NCI-H2227 treated with DMSO at 0.1 percent for 48 hours (cell line): ENCODE results near the gene EXOC3L2.
"Not testable (repeated sequence)": the region's sequence is repeated elsewhere in the genome, so short reads cannot be mapped to it uniquely, and the experiment has no call there.

ENCODE experiments used
- DNase-seq: peaks from one replicate; lab custom pipeline; 2025; lab: John Stamatoyannopoulos, UW

EXOC3L2 gene

DNA sequence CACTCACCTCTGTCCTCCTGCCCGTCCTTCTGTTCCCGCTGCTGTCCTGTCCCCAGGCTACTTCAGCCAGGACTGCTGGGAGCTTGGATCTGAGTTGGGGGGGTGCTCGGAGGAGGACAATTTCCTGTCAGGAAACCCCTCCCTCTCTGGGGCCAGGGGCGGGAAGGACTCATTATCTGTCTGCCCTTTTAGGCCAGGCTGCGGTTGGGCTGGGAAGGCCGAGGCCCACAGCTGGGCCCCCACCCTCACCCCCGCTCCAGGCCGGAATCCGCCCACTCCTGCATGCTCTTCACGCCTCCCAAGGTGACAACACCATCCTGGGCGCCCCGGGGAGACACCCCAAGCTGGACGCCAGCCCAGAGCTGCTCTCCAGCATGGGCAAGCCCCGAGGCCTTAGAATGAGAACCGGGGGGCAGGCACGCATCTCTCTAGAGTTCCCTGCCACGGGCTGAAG, at the start of gene EXOC3L2:
Gene EXOC3L2 (minus strand): TSS at position 74 of the 454 bp plus-strand sequence. CDS start 6,362 bp downstream, outside the sequence.
- DNase-seq = no peak

DNA sequence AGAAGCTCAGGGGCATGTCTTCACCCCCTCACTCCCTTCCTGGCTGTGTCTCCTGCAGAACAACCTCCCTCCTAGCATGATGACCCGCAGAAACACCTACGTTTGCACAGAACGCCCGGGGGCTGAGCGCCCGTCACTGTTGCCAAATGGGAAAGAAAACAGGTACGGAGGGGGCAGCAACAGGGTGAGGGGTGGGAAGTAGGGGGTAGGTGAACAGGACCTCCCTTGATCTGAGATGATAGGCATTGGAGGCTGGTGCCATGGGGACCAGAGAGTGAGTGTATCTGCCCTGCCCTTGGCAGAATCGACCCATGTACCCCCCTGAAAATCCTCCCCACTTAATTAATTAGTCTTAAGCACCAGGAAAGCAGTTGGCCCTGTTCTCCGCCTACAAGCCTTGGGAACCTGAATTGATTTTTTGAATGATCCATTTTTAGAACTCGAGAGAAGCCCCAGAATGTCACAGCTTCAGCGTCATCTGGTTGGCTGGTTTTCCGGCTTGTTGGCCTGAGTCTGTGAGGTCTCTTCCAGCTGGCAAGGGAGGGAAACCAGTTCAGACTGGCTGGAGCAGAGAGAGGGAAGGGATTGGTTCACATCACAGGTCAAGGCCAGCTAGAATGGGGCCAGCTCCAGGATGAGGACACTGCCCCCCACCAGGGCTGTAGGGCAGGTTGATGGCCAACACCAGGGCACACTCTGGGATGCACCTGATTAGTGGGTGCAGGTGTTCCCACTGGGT, 49.3 kb upstream of the EXOC3L2 start:
- DNase-seq = no peak

DNA sequence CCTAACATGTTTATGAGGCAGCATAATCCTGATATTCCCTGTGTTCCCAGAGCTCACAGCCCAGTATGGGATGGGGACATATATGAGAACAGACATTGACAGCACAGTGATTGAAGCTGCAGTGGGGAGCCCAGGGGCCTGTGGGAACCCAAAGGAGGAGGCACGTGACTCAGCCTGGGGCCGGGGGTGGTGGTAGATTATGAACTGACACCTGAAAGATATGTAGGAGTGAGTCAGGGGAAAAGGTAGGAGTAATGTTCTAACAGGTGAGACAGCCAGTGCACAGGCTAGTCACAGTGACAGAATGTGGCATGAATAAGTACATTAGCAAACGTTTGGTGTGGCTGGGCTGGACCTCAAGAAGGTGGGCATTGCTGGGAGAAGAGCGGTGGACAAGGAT, 48.5 kb upstream of the EXOC3L2 start:
- no peak for DNase-seq

DNA sequence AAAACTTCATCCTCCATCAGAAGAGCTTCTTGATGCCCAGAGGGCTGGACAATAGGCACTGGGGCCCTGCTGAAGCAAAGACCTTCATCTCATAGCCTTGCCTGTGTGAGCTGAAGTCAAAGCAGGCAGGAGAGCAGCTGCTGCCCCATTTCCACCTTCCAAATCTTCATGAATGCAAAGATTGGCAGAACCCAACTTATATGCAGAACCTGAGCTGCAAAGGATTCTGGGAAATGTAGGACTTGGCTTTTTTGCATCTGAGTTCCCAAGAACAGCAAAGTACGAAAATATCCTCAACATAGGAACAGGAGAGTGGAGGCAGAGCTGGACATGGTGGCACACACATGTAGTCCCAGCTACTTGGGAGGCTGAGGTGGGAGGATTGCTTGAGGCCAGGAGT, 46.6 kb upstream of the EXOC3L2 start:
- DNase-seq = no peak

DNA sequence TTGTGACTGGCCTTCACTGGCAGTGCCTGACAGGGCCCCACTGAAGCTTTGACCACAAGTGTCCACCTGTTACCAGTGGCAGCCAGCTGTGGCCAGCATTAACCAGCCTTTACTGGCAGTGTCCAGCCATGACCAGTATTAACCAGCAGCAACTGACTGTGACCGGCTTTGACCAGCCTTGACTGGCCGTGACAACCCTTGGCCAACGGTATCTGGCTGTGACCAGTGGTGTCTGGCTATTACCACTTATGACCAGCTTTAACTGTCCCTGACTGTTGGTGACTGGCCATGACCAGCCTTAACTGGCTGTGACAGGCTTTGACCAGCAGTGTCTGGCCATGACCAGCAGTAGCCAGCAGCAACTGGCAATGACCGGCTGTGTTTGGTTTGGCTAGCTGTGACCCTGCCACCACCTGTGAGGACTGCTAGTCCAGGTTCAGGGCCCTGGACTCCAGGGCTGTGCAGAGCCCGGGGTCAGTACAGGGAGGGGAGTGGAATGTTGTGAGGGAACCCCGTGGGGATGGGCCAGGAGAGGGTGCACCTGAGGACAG, 45.2 kb upstream of the EXOC3L2 start:
- no peak for DNase-seq

DNA sequence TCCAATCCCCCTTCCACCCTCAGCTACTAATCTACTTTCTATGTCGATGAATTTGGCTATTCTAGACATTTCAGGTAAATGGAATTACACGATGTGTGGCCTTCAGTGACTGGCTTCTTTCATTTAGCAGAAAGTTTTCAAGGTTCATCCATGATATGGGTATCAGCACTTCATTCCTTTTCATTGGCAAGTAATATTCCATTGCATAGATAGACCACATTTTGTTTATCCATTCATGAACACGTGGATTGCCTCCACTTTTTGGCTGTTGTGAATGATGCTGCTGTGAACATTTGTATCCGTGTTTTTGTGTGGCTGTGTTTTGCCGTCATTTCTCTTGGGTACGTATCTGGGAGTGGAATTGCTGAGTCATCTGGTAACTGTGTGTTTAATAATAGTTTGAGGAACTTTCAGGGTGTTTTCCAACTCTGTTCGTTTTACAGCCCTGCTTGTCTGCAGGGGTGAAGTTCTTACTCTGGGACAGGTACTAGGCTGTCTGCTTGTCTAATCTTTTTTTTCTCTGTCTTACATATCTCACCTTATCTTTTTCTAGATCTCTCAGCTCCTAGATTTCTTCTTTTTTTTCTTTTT, 38.3 kb upstream of the EXOC3L2 start:
- no peak for DNase-seq

DNA sequence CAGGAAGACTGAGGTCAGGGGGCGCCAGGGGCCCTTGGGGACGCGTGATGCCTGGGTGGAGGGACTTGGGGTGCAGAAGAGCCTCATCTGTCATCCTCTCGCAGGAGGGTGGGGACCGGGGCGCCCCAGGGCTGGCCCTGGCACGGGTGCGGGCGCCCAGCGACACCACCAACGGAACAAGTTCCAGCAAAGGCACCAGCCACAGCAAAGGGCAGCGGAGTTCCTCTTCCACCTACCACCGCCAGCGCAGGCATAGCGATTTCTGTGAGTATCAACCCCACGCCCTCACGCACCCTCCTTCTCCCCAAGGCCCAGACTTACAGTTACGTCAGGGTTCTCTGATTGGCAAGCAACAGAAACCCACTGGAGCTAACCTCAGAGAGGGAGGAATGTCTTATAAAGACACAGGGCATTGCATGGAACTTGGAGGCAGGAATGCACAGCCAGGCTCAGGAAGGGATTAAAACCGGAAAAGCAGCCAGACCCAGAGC, 35.3 kb upstream of the EXOC3L2 start:
- DNase-seq = no peak

DNA sequence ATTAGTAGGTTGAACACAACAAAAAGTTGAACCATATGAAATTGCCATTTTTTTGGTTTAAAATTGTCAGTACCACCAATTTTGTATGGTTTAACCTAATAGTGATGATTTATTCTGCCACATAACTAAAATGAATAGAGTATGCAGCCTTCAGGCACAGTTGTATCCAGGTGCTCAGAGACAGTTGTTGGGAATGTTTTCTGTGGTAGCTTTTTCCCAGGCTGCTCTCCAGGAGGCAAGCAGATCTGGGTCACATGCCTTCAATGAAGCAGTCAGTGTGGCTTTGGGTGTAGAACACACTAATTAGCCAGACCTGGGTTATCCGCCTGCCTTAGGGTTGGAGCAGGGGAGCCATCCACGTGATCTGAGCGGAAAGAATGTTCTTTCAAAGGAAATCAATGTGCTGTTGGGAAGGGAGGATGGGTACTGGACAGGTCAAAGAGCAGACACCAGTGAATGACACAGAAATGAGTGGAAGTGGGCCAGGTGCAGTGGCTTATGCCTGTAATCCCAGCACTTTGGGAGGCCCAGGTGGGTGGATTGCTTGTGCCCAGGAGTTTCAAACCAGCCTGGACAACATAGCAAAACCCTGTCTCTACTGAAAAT, 34.5 kb upstream of the EXOC3L2 start:
- no peak for DNase-seq

DNA sequence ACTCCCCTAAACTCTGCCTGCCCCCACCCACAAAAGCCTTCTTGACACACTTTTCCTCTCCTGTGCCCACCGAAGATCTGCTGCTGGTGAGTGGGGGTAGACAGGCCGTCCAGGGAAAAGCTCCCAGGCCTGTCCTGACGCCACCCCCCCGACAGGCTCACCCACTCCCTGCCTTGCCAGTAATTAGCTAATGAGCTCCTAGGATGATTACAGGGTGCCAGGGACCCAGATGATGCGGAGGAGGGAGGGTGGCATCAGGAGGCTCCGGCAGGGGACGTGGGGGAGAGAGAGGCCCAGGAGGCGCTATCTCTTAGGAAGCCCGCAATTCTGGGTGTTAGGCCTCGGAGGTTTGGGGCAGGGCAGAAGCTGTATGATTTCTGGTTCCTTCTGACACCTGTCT, 32.9 kb upstream of the EXOC3L2 start:
- no peak for DNase-seq

DNA sequence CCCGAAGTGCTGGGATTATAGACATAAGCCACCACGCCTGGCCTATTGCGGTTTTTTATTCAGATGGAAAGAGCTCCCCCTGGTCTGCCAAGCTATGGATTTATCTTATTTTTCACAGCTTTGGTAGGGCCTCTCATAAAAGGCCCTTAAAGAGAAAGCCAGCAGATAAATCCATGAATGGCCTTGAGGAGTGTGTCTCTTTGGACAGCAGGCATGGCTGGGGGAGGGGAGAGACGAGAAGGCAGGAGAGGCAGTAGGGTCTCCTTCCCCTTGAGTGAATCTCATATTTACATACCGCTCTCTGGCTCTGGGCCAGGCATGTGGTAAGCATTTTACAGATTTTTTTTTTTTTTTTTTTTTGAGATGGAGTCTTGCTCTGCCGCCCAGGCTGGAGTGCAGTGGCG, 31.1 kb upstream of the EXOC3L2 start:
- peak; percentile 44 for DNase-seq

DNA sequence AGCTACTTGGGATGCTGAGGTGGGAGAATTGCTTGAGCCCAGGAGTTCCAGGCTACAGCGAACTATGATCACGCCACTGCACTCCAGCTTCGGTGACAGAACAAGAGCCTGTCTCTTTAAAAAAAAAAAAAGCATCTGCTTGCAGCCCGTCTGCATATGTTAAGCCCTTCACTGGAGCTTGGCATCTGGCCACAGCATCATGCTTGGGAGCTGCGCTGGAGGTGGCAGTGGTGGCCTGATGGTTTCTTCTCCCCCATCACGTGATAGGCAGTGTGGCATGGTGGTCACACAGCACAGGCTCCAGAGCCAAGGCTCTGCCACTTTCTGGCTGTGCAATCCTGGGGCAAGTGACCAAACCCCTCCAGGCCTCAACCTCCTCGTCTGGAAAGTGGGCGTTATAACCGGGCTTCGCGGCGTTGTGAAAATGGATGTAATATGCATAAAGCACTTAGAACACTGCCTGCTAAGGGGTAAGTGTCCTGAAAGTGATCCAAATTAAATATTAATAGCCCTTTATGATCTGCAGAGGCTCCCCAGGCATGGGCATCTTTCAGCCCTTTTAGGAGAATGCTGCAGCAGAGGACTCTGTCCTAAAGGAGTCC, 30.3 kb upstream of the EXOC3L2 start:
- DNase-seq = peak; percentile 16

DNA sequence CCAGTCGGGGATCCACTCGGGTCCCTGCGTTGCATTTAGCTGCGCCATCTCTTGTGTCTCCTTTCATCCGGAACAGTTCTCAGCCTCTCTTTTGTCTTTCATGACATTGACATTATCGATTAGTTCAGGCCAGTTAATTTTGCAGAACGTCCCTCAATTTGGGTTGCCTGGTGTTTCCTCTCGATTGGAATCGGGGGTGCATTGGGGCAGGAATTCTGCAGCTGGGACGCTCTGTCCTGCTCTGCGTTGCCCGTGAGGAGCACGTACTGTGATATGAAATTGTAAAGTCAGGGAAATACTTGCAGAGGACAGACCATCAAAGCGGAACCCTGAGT, 28.3 kb upstream of the EXOC3L2 start:
- no peak for DNase-seq

DNA sequence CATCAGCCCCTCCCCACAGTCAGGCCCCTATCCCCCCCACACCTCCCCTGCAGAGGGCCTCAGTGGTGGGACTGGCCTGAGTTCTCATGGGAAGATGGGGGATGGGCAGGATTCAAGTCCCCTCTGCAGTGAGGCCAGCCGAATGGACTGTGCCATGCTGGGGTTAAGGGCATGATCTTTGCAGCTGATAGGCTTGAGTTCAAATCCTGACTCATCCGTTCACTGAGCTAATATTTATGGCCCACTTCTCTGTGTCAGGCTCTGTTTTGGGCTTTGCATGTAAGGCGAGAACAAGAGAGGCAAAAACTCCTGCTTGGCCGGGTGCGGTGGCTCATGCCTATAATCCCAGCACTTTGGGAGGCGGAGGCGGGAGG, 26.5 kb upstream of the EXOC3L2 start:
- DNase-seq = no peak

DNA sequence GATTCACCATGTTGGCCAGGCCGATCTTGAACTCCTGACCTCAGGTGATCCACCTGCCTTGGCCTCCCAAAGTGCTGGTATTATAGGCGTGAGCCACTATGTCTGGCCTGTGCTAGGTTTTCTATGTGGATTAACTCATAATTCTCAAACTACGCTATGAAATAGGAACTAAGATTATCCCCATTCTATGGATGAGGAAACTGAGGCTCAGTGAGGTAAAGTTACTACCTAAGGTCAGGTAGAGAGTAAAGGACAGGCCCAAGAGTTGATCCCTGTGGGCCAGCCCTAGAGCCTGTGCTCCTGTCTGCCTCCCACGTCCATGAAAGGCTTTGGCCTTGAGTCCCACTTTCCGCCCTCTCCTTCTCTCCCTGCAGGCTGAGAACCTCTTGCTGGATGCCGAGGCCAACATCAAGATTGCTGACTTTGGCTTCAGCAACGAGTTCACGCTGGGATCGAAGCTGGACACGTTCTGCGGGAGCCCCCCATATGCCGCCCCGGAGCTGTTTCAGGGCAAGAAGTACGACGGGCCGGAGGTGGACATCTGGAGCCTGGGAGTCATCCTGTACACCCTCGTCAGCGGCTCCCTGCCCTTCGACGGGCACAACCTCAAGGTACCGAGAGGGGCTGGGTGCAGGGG, 26.0 kb upstream of the EXOC3L2 start:
- DNase-seq = no peak

DNA sequence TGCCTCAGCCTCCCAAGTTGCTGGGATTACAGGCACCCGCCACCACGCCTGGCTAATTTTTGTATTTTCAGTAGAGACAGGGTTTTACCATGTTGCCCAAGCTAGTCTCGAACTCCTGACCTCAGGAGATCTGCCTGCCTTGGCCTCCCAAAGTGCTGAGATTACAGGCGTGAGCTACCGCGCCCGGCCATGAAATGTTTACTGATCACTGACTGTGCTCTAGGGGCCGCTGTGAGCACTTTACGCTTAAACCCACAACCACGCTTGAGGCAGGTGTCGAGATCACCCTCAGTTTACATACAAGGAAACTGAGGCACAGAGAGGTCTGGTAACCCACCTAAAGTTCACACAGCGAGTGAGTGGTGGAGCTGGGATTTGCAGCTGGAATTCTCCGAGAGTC, 24.7 kb upstream of the EXOC3L2 start:
- DNase-seq = not testable (repeated sequence)

DNA sequence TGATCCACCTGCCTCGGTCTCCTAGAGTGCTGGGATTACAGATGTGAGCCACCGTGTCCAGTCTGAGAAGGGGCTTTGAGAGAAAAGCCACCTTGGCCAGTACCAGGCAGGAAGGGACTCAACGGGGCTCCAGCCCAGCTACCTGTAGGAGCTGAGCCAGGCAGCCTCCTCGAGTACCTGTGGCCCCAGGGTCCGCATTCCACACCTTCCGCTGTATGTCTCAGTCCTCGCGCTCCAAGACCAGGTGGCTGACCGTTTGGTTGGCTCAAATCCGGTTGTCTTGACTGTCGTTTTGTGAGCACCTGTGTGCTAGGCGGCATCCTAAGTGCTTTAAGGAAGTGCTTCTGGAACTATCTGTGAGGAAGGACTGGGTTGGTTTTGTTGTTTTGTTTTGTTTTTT, 22.1 kb upstream of the EXOC3L2 start:
- DNase-seq = no peak

DNA sequence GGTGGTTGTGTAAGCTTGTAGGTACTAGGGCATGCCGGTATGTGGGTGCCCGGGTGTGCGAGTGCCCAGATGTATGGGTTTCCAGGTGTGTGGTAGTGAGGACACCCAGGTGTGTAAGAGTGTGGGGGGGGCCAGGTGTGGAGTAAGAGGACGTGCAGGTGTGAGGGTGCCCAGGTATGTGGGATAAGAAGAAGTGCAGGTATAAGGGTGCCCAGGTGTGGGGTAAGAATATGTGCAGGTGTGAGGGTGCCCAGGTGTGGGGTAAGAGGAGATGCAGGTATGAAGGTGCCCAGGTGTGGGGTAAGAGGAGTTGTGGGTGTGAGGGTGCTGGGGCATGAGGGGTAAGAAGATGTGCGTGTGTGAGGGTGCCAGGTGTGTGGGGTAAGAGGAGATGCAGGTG, 20.2 kb upstream of the EXOC3L2 start:
- DNase-seq = no peak

DNA sequence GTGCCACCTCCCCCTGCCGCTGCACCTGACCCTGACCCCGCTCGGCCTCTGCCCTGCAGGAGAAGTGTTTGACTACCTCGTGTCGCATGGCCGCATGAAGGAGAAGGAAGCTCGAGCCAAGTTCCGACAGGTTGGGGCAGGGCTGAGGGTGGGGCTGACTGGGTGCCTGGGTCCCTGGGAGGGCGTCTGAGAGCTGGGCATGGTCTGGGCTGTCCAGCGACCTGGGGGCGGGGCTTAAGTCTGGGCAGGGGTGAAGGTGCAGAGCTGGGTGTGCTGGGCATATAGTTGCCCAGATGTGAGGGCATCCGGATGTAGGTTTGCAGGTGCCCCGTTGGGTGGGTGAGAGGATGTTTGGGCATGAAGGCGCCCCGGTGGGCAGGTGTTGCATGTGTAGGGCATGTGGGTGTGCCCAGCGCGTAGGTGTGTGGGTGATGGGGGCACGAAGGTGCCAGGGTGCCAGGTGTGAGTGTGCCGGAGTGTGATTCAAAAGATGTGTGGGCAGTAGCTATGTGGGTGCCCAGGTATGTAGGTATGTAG, 19.6 kb upstream of the EXOC3L2 start:
- no peak for DNase-seq

DNA sequence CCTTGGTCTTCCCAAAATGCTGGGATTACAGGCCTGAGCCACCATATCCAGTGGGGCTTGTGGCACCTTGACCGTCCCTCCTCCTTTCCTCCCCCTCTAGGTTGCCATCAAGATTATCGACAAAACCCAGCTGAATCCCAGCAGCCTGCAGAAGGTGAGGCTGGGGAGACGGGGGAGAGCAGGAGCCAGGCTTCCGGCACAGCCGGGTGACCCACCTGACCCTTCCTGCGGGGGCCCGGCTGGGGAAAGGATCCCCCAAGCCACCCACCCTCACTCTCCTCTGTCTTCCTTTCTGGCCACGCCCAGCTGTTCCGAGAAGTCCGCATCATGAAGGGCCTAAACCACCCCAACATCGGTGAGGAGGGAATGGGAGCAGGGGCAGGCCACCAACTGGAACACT, 17.8 kb upstream of the EXOC3L2 start:
- no peak for DNase-seq

DNA sequence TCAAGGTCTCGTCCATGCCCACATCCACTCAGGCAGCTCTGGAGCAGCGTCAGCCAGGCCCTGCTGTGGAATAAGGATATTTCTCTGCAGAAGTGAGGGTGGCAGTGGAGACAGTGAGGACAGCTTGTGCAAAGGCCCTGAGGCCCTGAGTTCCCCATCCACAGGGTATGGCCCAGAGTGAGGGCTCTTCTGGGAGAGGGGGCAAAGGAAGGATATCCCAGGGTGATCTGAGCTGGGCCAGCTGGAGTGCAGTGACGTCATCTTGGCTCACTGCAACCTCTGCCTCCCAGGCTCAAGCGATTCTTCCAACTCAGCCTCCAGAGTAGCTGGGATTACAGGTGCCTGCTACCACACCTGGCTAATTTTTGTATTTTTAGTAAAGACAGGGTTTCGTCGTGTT, 17.4 kb upstream of the EXOC3L2 start:
- no peak for DNase-seq

DNA sequence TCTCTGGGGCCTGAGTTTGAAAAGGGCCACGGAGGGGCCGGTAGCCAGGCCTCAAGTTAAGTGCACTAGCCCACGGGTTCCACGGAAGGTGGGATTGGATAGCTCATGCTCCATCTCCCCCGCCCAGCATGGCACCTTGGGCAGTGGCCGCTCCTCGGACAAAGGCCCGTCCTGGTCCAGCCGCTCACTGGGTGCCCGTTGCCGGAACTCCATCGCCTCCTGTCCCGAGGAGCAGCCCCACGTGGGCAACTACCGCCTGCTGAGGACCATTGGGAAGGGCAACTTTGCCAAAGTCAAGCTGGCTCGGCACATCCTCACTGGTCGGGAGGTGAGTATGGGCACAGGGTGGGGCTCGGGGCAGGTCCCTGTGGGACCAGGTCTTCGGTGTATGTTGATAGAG, 13.7 kb upstream of the EXOC3L2 start:
- DNase-seq = no peak

DNA sequence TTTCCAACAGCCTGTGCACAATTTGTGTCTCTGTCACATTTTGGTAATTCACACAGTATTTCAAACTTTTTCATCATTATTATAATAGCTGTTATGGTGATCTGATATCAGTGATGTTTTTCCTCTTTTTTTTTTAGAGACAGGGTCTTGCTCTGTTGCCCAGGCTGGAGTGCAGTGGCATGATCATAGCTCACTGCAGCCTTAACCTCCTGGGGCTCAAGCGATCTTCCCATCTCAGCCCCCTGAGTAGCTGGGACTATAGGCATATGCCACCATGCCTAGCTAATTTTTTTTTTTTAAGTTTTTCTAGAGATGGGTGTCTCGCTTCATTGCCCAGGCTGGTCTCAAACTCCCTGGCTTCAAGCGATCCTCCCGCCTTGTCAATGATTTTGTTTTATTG, 11.6 kb upstream of the EXOC3L2 start:
- DNase-seq = no peak
